Measurements from ENCODE around the gene ARPIN. TPM values are rescaled to one million over a fixed set of nuclear protein-coding genes. Genes with fewer than 3 reads are reported as not detected.

ARPIN gene
- total and polyA plus RNA-seq, 4 experiments from 2014 or later = 0.11 to 0.26 TPM; not detected in 2

DNA sequence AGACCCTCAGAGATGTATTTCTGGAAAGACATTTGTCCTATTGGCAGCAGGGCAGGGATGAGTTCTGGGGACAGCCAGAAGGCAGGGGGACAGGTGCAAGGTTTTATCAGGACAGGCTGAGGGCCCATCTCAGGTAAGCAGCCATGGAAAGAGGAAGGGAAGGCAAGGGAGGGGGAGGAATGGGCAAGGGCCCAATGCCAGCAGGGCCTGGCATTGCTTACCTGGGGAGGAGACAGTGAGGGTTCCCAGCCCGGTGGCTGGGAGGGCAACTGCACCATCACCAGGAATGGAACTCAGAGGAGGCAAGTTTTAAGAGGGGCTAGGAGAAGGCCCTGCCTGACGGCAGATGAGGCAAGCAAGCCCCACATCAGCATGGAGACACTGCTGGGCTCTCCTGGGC, 3.1 kb downstream of the ARPIN start:
- no peak overlapping the region for H3K4me3 Mint-ChIP-seq
- no peaks in the 10 kb centered on the region for H3K36me3 Mint-ChIP-seq

DNA sequence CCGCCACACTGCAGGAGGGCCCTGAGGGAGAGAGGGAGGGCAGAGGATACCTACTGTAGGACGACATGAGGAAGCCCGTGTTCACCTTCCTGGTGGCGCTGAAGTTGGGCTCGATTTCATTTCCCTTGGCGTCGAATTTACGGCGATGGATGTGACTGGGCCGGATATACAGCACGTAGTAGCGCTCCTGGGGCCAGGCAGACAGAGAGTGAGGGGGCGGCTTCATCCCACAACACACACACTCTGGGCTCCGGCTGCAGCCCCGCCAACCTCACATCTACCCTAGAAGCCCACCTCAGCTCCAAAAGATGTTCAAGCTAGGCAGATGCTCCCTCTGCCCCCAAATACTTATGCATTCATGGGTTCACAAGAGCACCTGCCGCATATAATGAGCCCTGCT, 4.5 kb downstream of the ARPIN start:
- H3K36me3 Mint-ChIP-seq = no peaks in the 10 kb centered on the region
- H3K27me3 ChIP-seq (ENCODE audit: insufficient read depth, low read length) = peaks cover 4% of the 10 kb centered on the region
- H3K4me3 Mint-ChIP-seq = no peak overlapping the region
- ChIA-PET POLR2A (ENCODE audit: partially characterized antibody) (no interaction called here), CTCF (ENCODE audit: partially characterized antibody) (no interaction called here)
- no peaks in the 10 kb centered on the region for H3K9me3 Mint-ChIP-seq
- H3K36me3 ChIP-seq (ENCODE audit: insufficient read depth, low read length) = no peaks in the 10 kb centered on the region
- intact Hi-C loops (cut with micrococcal nuclease) = no loop called here
- H3K4me1 Mint-ChIP-seq = peaks cover 0 to 5% (median 1%) of the 10 kb centered on the region in 4 donors
- no peak overlapping the region for H3K27ac ChIP-seq (ENCODE audit: low read depth, low read length)
- H3K4me1 ChIP-seq (ENCODE audit: insufficient read depth, low read length) = peaks cover 4% of the 10 kb centered on the region
- H3K27ac Mint-ChIP-seq = no peak overlapping the region
- no peaks in the 10 kb centered on the region for H3K9me3 ChIP-seq (ENCODE audit: control insufficient read depth in 1 of 2, low read length in 2 of 2)
- no peak for DNase-seq
- peaks cover 25 to 27% of the 10 kb centered on the region in 2 donors for H3K27me3 Mint-ChIP-seq
- H3K4me3 ChIP-seq (ENCODE audit: low read length in 2 of 2) = no peak overlapping the region

More for the DNA sequence above, 3.1 kb downstream of the ARPIN start:
- Mint-ChIP-seq H3K27ac (no peak overlapping the region), H3K27me3 (peaks cover 31% of the 10 kb centered on the region in 2 donors), H3K4me1 (peaks cover 0 to 5% (median 1%) of the 10 kb centered on the region in 4 donors), H3K9me3 (no peaks in the 10 kb centered on the region)
- no peaks in the 10 kb centered on the region for H3K9me3 ChIP-seq (ENCODE audit: control insufficient read depth in 1 of 2, low read length in 2 of 2)
- peaks cover 8% of the 10 kb centered on the region for H3K27me3 ChIP-seq (ENCODE audit: insufficient read depth, low read length)
- intact Hi-C loops (cut with micrococcal nuclease) = no loop called here
- no peak overlapping the region for H3K27ac ChIP-seq (ENCODE audit: low read depth, low read length)
- ChIA-PET CTCF (ENCODE audit: partially characterized antibody) (interaction anchor here (1.5 kb wide), 1 partner anchor 12 kb away, joined by 6 read pairs; no protein-coding TSS in a partner anchor), POLR2A (ENCODE audit: partially characterized antibody) (no interaction called here)
- peaks cover 4% of the 10 kb centered on the region for H3K4me1 ChIP-seq (ENCODE audit: insufficient read depth, low read length)
- H3K4me3 ChIP-seq (ENCODE audit: low read length in 2 of 2) = no peak overlapping the region
- H3K36me3 ChIP-seq (ENCODE audit: insufficient read depth, low read length) = no peaks in the 10 kb centered on the region
- no peak for DNase-seq

DNA sequence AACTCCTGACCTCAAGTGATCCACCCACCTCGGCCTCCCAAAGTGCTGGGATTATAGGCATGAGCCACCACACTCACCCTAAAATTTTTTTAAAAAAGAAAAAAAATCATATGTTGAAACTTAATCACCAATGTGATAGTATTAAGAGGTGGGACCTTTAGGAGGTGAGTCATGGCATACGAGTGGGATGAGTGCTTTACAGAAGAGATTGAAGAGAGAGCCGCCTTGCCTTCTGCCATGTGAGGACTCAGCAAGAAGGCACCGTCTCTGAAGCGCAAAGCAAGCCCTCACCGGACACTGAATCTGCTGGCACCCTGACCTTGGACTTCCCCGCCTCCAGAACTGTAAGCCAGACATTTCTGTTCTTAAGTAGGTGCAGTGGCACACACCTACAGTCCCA, 5.5 kb downstream of the ARPIN start:
- no peak for DNase-seq
- Histone ChIP-seq H3K4me3 (ENCODE audit: low read length in 2 of 2) (no peak overlapping the region), H3K9me3 (ENCODE audit: control insufficient read depth in 1 of 2, low read length in 2 of 2) (no peaks in the 10 kb centered on the region), H3K36me3 (ENCODE audit: insufficient read depth, low read length) (no peaks in the 10 kb centered on the region), H3K4me1 (ENCODE audit: insufficient read depth, low read length) (no peaks in the 10 kb centered on the region), H3K27me3 (ENCODE audit: insufficient read depth, low read length) (no peaks in the 10 kb centered on the region), H3K27ac (ENCODE audit: low read depth, low read length) (no peak overlapping the region)
- H3K36me3 Mint-ChIP-seq = no peaks in the 10 kb centered on the region
- intact Hi-C loops (cut with micrococcal nuclease) = no loop called here
- no peak overlapping the region for H3K27ac Mint-ChIP-seq
- ChIA-PET CTCF (ENCODE audit: partially characterized antibody) (no interaction called here), POLR2A (ENCODE audit: partially characterized antibody) (interaction anchor here (0.7 kb wide), 1 partner anchor 42 kb away, joined by 3 read pairs; no protein-coding TSS in a partner anchor)
- H3K4me1 Mint-ChIP-seq = peaks cover 0 to 5% (median under 1%) of the 10 kb centered on the region in 4 donors
- H3K4me3 Mint-ChIP-seq = no peak overlapping the region
- H3K9me3 Mint-ChIP-seq = no peaks in the 10 kb centered on the region
- peaks cover 22 to 23% of the 10 kb centered on the region in 2 donors for H3K27me3 Mint-ChIP-seq

DNA sequence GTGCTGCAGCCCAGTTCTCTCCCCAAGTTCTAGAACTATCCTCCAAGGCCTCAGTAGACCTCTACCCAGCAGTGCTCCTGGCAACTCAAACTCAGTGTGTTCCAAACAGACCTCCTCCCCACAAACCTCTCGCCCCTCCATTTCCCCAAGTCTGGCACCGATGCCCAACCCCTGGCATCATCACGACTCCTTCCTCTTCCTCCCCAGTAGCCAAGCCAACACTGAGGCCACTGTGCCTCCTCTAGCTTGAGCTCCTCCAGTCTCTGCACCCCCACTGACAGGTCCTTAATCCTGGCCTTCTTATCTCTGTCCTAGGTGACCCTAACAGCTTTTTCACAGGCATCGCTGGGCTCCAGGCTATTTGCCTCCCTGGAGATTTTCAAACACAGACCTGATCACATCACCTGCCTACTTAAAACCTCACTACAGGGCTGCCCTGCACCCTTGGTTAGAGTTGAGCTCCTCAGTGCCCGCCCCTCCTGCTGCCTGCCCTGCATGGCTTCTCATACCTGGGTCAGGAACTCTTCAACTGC, 6.8 kb downstream of the ARPIN start:
- H3K27ac Mint-ChIP-seq = no peak overlapping the region
- H3K9me3 Mint-ChIP-seq = no peaks in the 10 kb centered on the region
- POLR2A ChIA-PET (ENCODE audit: partially characterized antibody) = no interaction called here
- no peaks in the 10 kb centered on the region for H3K36me3 Mint-ChIP-seq
- H3K27me3 Mint-ChIP-seq = peaks cover 12 to 14% of the 10 kb centered on the region in 2 donors
- no peak for DNase-seq
- intact Hi-C loops (cut with micrococcal nuclease) = no loop called here
- no peak overlapping the region for H3K27ac ChIP-seq (ENCODE audit: low read depth, low read length)
- H3K4me1 Mint-ChIP-seq = no peaks in the 10 kb centered on the region
- H3K4me1 ChIP-seq (ENCODE audit: insufficient read depth, low read length) = no peaks in the 10 kb centered on the region
- peak overlapping the region in 1 of 8 donors; percentile 59 for H3K4me3 Mint-ChIP-seq
- H3K9me3 ChIP-seq (ENCODE audit: control insufficient read depth in 1 of 2, low read length in 2 of 2) = no peaks in the 10 kb centered on the region
- no peaks in the 10 kb centered on the region for H3K36me3 ChIP-seq (ENCODE audit: insufficient read depth, low read length)
- CTCF ChIA-PET (ENCODE audit: partially characterized antibody) = interaction anchor here (1.2 kb wide), 2 partner anchors 30 to 32 kb away, joined by 4 to 5 read pairs; no protein-coding TSS in a partner anchor
- H3K4me3 ChIP-seq (ENCODE audit: low read length in 2 of 2) = no peak overlapping the region
- no peaks in the 10 kb centered on the region for H3K27me3 ChIP-seq (ENCODE audit: insufficient read depth, low read length)

DNA sequence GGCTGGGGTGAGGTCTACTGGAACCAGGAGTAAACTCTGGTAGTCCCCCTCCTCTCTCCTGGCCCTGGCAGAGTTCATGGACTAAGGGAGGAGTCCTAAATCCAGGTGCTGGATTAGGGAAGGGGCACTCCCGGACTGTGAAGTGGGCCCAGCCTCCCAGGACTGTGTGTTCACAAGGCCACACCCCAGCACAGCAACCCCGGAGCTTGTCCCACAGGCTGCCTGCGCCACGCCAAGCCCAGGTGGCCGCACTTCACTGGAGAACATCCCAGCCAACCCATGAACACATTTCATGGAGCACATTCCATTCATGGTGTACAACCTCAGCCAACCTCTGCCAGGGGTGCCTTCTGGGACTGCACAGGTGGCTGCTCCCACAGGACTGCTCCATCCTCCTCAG, 8.2 kb downstream of the ARPIN start:
- Histone ChIP-seq H3K36me3 (ENCODE audit: insufficient read depth, low read length) (no peaks in the 10 kb centered on the region), H3K4me1 (ENCODE audit: insufficient read depth, low read length) (no peaks in the 10 kb centered on the region), H3K27me3 (ENCODE audit: insufficient read depth, low read length) (no peaks in the 10 kb centered on the region), H3K9me3 (ENCODE audit: control insufficient read depth in 1 of 2, low read length in 2 of 2) (no peaks in the 10 kb centered on the region), H3K4me3 (ENCODE audit: low read length in 2 of 2) (no peak overlapping the region), H3K27ac (ENCODE audit: low read depth, low read length) (no peak overlapping the region)
- no peak overlapping the region for H3K27ac Mint-ChIP-seq
- peaks cover 4 to 12% of the 10 kb centered on the region in 2 donors for H3K27me3 Mint-ChIP-seq
- no peak overlapping the region for H3K4me3 Mint-ChIP-seq
- no peaks in the 10 kb centered on the region for H3K9me3 Mint-ChIP-seq
- ChIA-PET POLR2A (ENCODE audit: partially characterized antibody) (no interaction called here), CTCF (ENCODE audit: partially characterized antibody) (interaction anchor here (1.2 kb wide), 2 partner anchors 28 to 30 kb away, joined by 4 to 5 read pairs; no protein-coding TSS in a partner anchor)
- no peak for DNase-seq
- intact Hi-C loops (cut with micrococcal nuclease) = no loop called here
- no peaks in the 10 kb centered on the region for H3K4me1 Mint-ChIP-seq
- no peaks in the 10 kb centered on the region for H3K36me3 Mint-ChIP-seq

DNA sequence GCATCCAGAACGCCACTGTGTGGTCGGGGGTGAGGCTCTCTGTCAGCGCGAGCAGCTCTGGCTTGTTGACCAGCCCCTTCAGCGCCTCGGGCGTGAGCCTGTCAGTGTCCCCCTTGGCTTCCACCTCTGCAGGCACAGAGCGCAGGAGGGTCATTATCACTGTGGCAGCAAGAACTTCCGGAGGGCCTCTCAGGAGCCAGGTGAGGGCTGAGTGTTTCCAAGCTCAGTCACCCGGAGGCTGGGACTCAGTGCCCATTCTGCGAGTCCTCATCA, 9.0 kb downstream of the ARPIN start:
- Mint-ChIP-seq H3K27ac (no peak overlapping the region), H3K36me3 (no peaks in the 10 kb centered on the region), H3K4me3 (no peak overlapping the region), H3K9me3 (no peaks in the 10 kb centered on the region), H3K27me3 (peaks cover 0 to 10% of the 10 kb centered on the region in 2 donors), H3K4me1 (no peaks in the 10 kb centered on the region)
- Histone ChIP-seq H3K9me3 (ENCODE audit: control insufficient read depth in 1 of 2, low read length in 2 of 2) (no peaks in the 10 kb centered on the region), H3K36me3 (ENCODE audit: insufficient read depth, low read length) (no peaks in the 10 kb centered on the region), H3K4me1 (ENCODE audit: insufficient read depth, low read length) (no peaks in the 10 kb centered on the region), H3K27ac (ENCODE audit: low read depth, low read length) (no peak overlapping the region), H3K27me3 (ENCODE audit: insufficient read depth, low read length) (no peaks in the 10 kb centered on the region), H3K4me3 (ENCODE audit: low read length in 2 of 2) (no peak overlapping the region)
- intact Hi-C loops (cut with micrococcal nuclease) = no loop called here
- ChIA-PET CTCF (ENCODE audit: partially characterized antibody) (no interaction called here), POLR2A (ENCODE audit: partially characterized antibody) (no interaction called here)
- no peak for DNase-seq

DNA sequence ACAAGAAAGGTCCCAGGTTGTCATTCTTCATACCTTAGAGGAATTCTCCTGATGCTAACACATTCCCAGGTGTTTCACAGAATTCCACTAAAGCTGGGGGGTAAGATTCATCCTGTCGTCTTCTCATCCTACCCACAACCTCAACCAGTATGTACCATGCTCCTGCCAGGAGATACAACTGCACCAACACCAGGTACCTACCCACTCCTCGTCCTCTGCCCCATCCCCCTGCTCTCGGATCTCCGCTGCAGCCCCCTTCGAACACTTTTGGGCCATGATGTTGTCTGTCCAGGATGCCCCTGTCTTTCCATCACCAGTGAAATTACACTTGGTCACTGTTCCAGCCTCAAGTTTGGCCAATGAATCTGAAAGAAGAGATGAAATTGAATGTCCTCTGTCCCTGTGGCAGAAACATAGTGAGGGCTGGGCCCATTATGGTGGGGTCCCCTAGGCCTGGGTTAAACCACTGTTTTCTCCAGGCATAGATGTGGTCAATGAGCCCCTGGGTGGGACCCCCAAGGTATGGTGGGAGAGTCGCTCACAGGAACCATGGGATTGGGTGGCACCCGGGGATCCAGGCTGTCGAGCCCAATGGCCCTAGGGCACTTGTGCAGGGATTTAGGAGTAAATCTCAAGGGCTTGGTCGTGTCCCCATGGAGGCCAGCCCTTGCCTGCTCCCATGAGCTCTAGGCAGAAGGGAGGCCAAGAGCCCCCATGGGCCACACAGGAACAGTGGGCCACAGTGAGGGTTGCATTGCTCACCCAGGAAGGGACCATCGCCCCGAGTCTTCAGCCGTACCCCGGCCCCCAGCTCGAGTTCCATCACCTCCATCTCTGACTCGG, 9.5 kb downstream of the ARPIN start:
- DNase-seq = no peak
- no peaks in the 10 kb centered on the region for H3K4me1 Mint-ChIP-seq
- H3K4me3 Mint-ChIP-seq = no peak overlapping the region
- no peaks in the 10 kb centered on the region for H3K36me3 Mint-ChIP-seq
- no peaks in the 10 kb centered on the region for H3K9me3 ChIP-seq (ENCODE audit: control insufficient read depth in 1 of 2, low read length in 2 of 2)
- peaks cover 0 to 10% of the 10 kb centered on the region in 2 donors for H3K27me3 Mint-ChIP-seq
- no peak overlapping the region for H3K27ac Mint-ChIP-seq
- ChIA-PET CTCF (ENCODE audit: partially characterized antibody) (no interaction called here), POLR2A (ENCODE audit: partially characterized antibody) (no interaction called here)
- intact Hi-C loops (cut with micrococcal nuclease) = no loop called here
- no peaks in the 10 kb centered on the region for H3K4me1 ChIP-seq (ENCODE audit: insufficient read depth, low read length)
- H3K36me3 ChIP-seq (ENCODE audit: insufficient read depth, low read length) = no peaks in the 10 kb centered on the region
- H3K27ac ChIP-seq (ENCODE audit: low read depth, low read length) = no peak overlapping the region
- no peak overlapping the region for H3K4me3 ChIP-seq (ENCODE audit: low read length in 2 of 2)
- H3K9me3 Mint-ChIP-seq = no peaks in the 10 kb centered on the region
- no peaks in the 10 kb centered on the region for H3K27me3 ChIP-seq (ENCODE audit: insufficient read depth, low read length)

Data from CD4-positive, alpha-beta memory T cell (primary cell).